ENCODE measurements around the gene GALM.

Gene GALM

DNA sequence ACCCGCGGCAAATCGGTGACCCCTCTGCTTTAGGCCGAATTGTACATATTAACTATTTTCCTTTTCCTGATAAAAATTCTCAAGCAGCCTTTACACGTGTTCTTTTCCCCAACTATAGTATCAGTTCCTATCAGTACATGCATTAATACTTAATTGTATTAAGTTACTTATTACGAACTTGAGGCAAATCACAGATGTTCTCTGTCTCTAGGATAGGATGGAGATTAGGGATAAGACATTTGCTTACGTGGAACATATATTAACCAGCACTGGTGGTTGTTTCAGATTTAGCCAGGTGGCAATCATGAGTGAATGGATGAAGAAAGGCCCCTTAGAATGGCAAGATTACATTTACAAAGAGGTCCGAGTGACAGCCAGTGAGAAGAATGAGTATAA is 112.8 kb downstream of the GALM start:
- TF ChIP-seq, protein P1, sequence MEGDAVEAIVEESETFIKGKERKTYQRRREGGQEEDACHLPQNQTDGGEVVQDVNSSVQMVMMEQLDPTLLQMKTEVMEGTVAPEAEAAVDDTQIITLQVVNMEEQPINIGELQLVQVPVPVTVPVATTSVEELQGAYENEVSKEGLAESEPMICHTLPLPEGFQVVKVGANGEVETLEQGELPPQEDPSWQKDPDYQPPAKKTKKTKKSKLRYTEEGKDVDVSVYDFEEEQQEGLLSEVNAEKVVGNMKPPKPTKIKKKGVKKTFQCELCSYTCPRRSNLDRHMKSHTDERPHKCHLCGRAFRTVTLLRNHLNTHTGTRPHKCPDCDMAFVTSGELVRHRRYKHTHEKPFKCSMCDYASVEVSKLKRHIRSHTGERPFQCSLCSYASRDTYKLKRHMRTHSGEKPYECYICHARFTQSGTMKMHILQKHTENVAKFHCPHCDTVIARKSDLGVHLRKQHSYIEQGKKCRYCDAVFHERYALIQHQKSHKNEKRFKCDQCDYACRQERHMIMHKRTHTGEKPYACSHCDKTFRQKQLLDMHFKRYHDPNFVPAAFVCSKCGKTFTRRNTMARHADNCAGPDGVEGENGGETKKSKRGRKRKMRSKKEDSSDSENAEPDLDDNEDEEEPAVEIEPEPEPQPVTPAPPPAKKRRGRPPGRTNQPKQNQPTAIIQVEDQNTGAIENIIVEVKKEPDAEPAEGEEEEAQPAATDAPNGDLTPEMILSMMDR (conservative IDR thresholded peaks at IDR 0.05; ENCODE audit: low read depth, low read length), result no peak
- Histone ChIP-seq H3K4me3 (IDR thresholded peaks at IDR 0.05; ENCODE audit: insufficient read depth, low read depth, low read length) (peak overlapping the region; percentile 89), H3K9ac (peak overlapping the region; percentile 72), H3K36me3 (ENCODE audit: insufficient read depth) (peaks cover 4% of the 10 kb centered on the region; the same call in 1 of the 2 replicates), H2AFZ (ENCODE audit: low read depth) (peak overlapping the region; percentile 83), H3K27me3 (ENCODE audit: insufficient read depth, low read depth) (no peaks in the 10 kb centered on the region), H4K20me1 (ENCODE audit: insufficient read depth) (no peaks in the 10 kb centered on the region), H3K4me1 (ENCODE audit: low read depth, poor library complexity, severe bottlenecking) (peaks cover 7% of the 10 kb centered on the region), H3K4me2 (peak overlapping the region; percentile 75), H3K27ac (peak overlapping the region; percentile 52; the same call in 1 of the 2 replicates), H3K79me2 (ENCODE audit: insufficient read depth, low read depth) (peaks cover 8% of the 10 kb centered on the region; the same call in 1 of the 2 replicates)

DNA sequence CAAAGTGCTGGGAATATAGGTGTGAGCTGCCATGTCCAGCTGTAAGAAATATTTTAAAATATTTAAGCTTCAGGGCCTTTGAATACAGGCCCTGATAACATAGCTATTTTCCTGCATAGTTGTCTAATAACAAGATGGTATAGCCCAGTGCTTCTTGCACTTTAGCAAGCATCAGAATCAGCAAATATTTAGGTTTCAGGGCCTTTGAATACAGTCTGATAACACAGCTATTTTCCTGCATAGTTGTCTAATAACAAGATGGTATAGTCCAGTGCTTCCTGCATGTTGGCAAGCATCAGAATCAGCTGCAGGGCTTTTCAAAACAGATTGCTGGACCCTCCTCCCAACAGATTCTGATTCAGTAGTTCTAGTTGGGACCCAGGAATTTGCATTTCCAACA is 117.7 kb downstream of the GALM start:
- Histone ChIP-seq H3K79me2 (ENCODE audit: insufficient read depth, low read depth) (peaks cover 3% of the 10 kb centered on the region; the same call in 1 of the 2 replicates), H3K9ac (no peak overlapping the region), H3K4me2 (no peak overlapping the region), H3K27ac (no peak overlapping the region), H3K27me3 (ENCODE audit: insufficient read depth, low read depth) (no peaks in the 10 kb centered on the region), H3K4me3 (IDR thresholded peaks at IDR 0.05; ENCODE audit: insufficient read depth, low read depth, low read length) (no peak overlapping the region), H3K36me3 (ENCODE audit: insufficient read depth) (peaks cover 4% of the 10 kb centered on the region; the same call in 1 of the 2 replicates), H2AFZ (ENCODE audit: low read depth) (no peak overlapping the region), H3K4me1 (ENCODE audit: low read depth, poor library complexity, severe bottlenecking) (peaks cover 13% of the 10 kb centered on the region), H4K20me1 (ENCODE audit: insufficient read depth) (no peaks in the 10 kb centered on the region)
- TF ChIP-seq, protein P1 (conservative IDR thresholded peaks at IDR 0.05; ENCODE audit: low read depth, low read length), result no peak
